Mesangial cell (primary cell): ENCODE measurements around the gene UCN. TPM values are rescaled to one million over a fixed set of nuclear protein-coding genes. Genes with fewer than 3 reads are reported as not detected.

Experiments used
- total RNA-seq: library from RNA; depleted of rRNA; stranded (reverse); fragments of >200 nt; gene quantifications from 2 replicates; pipeline ENCODE4 v1.2.3, GENCODE V29; 2015

UCN gene, protein sequence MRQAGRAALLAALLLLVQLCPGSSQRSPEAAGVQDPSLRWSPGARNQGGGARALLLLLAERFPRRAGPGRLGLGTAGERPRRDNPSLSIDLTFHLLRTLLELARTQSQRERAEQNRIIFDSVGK
- total RNA-seq, result 0.65 and 0.76 TPM in 2 replicates

DNA sequence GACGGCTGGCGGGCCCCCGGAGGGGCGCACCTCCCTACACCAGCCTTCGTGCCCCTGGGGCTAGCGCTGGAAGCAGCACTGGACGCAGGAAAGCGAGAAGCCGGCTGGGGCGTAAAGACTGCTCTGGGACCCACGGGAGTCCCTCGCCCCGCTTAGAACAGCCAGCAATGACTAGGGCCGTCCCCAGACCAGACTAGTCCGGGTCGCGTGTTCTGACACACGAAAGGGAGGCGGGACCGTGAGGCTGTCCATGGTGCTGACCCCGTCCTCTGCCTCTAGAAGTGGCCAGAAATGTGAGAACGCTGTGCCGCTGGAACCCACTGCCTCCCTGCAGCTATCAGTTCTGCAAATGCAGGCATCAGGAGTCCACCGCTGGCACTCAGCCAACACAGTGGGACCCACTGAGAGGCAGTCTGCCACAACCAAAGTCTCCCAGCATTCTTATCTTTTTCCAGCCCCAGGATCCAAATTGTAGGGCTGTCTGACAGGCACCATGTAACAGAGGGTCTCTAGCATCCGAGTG, at the start of gene UCN:
TSS of gene UCN (minus strand) at position 87 of the 523 bp plus-strand sequence. CDS start 550 bp downstream, outside the sequence.

DNA sequence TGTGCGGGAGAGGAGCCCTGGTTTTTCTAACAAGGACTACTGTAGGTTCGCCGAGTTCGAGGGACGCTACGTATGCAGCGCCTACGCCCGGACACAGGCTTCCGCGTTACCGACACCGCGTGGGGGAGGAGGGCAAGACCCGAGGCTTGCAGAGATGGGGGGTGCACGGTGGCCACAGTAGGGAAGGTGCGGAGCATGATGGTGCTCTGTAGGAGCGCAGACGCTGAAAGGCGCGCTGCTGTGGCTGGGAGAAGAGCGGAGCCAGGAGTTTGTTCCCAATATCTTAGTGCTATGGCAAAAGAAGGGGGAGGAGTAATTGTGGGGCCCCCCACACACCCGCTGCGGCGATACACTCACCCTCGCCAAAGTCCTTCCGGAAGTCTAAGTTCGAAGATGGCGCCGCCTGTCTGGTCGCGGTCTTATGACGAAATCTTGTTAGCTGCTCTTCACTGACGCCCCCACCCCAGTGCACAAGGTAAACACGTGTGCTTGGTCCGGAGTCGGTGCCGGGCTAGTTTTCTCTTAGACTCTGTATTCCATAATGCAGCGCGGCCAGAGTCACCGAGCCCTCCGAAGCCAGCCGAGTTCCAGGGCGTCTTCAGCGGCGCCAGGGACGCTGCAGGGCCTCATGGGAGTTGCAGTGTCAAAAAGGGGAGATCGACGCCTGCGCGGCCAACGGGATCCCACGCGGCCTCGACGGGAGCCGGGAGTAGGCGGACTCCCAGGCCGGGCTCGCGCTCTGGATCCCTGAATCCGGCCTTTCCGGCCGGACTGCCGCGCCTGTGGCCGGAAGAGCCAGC, 48.3 kb upstream of the UCN start, which contains the start of gene GTF3C2:
TSS of gene GTF3C2 (minus strand) at position 383 of the 800 bp plus-strand sequence. CDS start 13,210 bp downstream, outside the sequence.

DNA sequence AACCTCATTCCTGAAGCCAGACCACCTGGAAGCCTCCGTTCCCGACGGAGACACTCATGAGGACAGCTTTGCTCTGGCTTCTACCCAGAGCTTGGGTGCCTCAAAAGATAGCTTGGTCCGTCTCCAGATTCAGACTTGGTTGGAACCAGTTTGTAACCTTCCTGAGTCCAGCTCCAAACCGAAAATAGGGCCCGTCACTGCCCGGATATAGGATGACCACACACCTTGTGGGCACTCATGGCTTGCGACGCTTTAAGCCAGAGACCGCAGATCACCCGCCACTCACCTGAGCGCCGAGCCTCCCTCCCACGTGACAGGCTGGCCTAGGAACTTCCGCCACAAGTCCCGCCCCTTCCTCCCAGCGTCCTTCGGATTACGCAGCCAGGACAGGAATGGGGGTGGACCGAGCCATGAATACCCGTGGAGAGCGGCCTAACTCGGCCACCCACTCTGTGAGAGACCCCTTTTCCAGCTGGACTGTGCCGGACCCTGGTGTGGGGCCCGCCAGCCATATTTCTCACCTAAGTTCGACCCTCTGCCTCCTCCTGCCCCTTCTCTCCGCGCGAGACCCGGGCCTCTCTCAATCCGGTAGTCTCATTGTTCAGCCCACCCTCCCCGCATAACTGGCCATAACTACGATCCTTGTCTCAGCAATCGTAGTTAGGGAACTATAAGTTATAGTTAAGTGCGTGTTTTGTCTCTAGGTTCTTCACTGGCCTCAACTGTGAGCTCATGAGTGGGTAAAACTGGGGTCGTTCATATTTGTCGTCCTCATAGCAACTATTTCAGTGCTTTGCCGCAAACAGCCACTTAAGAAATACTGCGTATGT, 14.7 kb upstream of the UCN start, which contains the start of gene MPV17:
TSS of gene MPV17 (minus strand) at position 332 of the 830 bp plus-strand sequence. CDS start 580 bp downstream, outside the sequence.

DNA sequence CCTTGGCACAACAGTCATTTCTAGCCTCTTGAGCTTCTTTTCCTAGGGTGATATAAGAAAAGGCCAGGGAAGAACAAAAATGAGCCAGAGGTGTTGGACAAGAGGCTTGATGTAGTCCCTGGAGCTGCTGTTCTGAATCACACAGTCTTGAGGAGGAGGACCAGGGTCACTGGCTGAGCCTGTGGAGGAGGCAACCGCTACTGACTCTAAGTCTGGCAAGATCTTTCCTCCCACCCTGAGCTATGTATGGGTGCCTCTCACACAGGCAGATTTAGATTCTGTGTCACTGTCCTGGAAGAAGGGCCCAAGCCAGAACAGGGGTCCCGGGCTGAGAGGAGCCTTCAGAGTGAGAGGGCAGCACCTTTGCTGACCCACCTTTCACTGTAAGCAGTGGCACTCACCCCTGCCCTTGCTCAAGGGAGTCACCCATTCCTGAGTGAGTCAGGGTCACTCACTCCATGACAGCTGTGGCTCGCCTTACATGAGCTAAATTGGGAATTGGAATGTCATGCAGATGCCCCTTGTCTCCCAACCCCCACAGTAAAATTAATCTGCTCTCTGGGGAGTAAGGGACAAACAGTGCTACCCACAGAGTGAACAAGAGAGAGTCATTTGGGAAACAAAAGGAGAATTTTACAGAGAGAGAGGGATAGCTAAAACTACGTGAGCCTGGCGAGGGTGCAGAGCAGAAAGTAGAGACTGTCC, 26.2 kb downstream of the UCN start, which contains the start of gene TRIM54:
TSS of gene TRIM54 (plus strand) at position 575 of the 705 bp plus-strand sequence. CDS start 303 bp downstream, outside the sequence.

DNA sequence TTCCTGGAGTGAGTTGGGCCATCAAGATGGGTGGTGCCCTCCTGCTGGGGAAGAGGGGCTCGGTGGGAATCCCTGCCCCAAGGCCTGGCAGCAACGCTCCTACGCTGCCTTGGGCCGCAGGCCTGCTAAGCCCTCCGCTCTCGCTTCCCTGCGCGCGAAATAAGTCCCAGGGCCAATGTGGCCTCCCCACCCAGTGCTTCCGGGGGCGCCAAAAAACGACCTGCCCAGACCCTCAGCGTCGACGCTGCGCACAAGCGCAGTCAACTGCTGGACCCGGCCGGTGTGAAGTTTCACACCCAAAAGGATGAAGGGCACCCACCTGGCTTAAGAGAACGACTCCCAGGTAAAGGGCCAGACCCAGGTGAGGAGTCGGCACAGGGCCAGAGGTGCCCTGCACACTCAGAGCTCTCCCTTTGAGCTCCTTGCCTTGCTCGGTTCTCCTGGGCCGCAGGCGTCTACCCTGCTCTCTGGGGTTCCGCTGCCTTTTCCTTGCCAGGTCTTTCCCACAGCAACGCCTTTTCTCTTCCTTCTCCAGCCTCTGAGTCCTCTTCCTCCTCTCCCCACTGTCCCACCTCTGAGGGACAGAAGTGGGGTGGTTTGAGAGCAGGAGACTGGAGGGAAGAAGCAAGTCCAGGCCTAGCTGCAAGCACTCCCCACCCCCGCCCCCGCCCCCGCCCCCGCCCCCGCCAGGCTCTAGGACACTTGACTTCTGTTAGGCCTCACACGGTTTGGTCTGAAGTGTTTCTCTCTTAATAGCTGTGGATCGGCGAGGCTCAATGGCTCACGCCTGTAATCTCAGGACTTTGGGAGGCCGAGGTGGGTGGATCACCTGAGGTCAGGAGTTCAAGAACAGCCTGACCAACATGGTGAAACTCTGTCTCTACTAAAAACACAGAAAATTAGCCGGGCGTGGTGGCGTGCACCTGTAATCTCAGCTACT, 32.8 kb downstream of the UCN start, which contains the start of gene DNAJC5G:
TSS of gene DNAJC5G (plus strand) at position 223 of the 940 bp plus-strand sequence. CDS start 1,296 bp downstream, outside the sequence.

DNA sequence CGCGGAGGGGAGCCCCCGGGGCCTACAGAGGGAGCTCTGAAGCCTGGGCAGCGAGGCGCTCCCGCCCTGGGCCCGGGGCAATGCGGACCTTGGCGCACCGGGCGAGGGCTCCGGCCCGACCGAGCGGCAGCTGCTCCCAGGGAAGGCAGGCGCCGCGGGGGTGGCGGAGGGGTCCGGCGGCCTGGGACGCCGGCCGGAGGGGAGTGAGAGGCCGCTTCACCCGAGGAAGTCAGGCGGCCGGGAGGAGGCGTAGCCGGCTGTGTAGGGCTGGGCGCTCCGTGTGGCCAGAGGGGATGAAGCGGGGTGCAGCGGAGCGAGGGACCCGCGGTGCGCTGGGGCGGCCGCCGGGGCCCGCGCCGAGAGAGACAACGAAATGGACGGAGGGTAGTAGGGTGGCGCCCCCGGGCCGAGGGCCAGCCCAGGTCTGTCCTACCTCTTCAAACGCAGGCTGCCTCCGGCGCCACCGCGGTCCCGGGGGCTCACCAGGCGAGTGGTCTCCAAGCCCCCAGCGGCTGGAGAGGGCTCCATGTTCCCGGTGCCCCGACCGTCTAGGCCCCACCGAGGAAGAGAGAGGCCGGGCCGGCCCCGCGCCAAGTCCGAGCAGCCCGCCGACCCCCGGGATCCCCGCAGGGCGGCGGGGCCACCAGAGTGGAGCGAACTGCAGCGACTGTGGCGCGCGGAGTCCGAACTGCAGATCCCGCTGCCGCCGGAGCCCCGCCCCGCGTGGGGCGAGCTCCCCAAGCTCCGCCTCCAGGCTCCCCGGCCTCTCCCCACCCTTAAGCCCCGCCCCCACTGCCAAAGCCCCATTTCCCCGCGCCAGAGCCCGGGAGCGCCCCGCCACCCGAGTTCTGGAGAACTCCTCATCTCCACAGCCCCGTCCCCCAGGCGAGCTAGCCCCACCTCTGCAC, 45.6 kb downstream of the UCN start, which contains the start of gene SLC30A3:
TSS of gene SLC30A3 (minus strand) at position 669 of the 908 bp plus-strand sequence. CDS start at position 528, 141 bp downstream.

Other genes starting within 250 kb of the UCN start
- 419 and 436 TPM in 2 replicates for gene OST4, start 236.8 kb downstream of the UCN start, total RNA-seq
- gene EMILIN1, start 229.8 kb downstream of the UCN start, total RNA-seq, result 15.2 and 79.6 TPM in 2 replicates
- 2.5 and 5.4 TPM in 2 replicates for gene KHK, start 221.7 kb downstream of the UCN start, total RNA-seq
- 2.4 and 2.5 TPM in 2 replicates for gene CGREF1, start 189.3 kb downstream of the UCN start, total RNA-seq
- gene ABHD1, start 184.6 kb downstream of the UCN start, total RNA-seq, result 0.16 and 0.89 TPM in 2 replicates
- 41.6 and 72.5 TPM in 2 replicates for gene PREB, start 173.8 kb downstream of the UCN start, total RNA-seq
- not detected in 2 replicates for gene PRR30, start 169.0 kb downstream of the UCN start, total RNA-seq
- not detected in 2 replicates for gene TCF23, start 159.4 kb downstream of the UCN start, total RNA-seq
- gene ATRAID, start 96.4 kb downstream of the UCN start, total RNA-seq, result 164 and 249 TPM in 2 replicates
- gene SLC5A6, start 96.2 kb downstream of the UCN start, total RNA-seq, result 28.4 and 63.9 TPM in 2 replicates
- 66.8 and 124 TPM in 2 replicates for gene CAD, start 91.1 kb downstream of the UCN start, total RNA-seq
- gene SLC30A3, start 45.4 kb downstream of the UCN start, total RNA-seq, result under 0.01 TPM in 1 of 2 replicates, not detected in the other
- gene DNAJC5G, start 33.0 kb downstream of the UCN start, total RNA-seq, result not detected in 2 replicates
- not detected in 2 replicates for gene TRIM54, start 26.0 kb downstream of the UCN start, total RNA-seq
- 79.0 and 79.9 TPM in 2 replicates for gene MPV17, start 14.7 kb upstream of the UCN start, total RNA-seq
- gene GTF3C2, start 48.3 kb upstream of the UCN start, total RNA-seq, result 44.4 and 49.5 TPM in 2 replicates
- gene EIF2B4, start 61.9 kb upstream of the UCN start, total RNA-seq, result 27.0 and 33.4 TPM in 2 replicates
- gene SNX17, start 62.2 kb upstream of the UCN start, total RNA-seq, result 148 and 150 TPM in 2 replicates
- gene ZNF513, start 72.3 kb upstream of the UCN start, total RNA-seq, result 6.7 and 12.9 TPM in 2 replicates
- 66.2 and 153 TPM in 2 replicates for gene PPM1G, start 101.1 kb upstream of the UCN start, total RNA-seq
- gene NRBP1, start 120.2 kb upstream of the UCN start, total RNA-seq, result 81.2 and 88.4 TPM in 2 replicates
- 0.49 and 8.9 TPM in 2 replicates for gene KRTCAP3, start 133.9 kb upstream of the UCN start, total RNA-seq
- gene IFT172, start 181.3 kb upstream of the UCN start, total RNA-seq, result 14.7 and 19.4 TPM in 2 replicates
- gene FNDC4, start 186.8 kb upstream of the UCN start, total RNA-seq, result 18.6 and 35.9 TPM in 2 replicates
- gene GCKR, start 188.4 kb upstream of the UCN start, total RNA-seq, result 1.1 TPM in 1 of 2 replicates, not detected in the other